Hematopoietic multipotent progenitor cell treated with erythropoietin and hydrocortisone succinate and interleukin-3 and kit ligand, for 17 days (in vitro differentiated cells): Measurements from ENCODE around the gene SHROOM2.
"Not testable (repeated sequence)": the region's sequence is repeated elsewhere in the genome, so short reads cannot be mapped to it uniquely, and the experiment has no call there.

ENCODE experiments used
- DNase-seq: peaks from one replicate; pipeline ENCODE4 v3.0.0-alpha.2; 2015; ENCODE audit warnings: low spot score

The SHROOM2 gene

GRCh38 chrX:9781941-9782340, 4.3 kb upstream of the SHROOM2 start:
- DNase-seq, result no peak

- DNase-seq, result no peak
These were observed 1.9 kb upstream of the SHROOM2 start for GRCh38 chrX:9784332-9784731.

DNA sequence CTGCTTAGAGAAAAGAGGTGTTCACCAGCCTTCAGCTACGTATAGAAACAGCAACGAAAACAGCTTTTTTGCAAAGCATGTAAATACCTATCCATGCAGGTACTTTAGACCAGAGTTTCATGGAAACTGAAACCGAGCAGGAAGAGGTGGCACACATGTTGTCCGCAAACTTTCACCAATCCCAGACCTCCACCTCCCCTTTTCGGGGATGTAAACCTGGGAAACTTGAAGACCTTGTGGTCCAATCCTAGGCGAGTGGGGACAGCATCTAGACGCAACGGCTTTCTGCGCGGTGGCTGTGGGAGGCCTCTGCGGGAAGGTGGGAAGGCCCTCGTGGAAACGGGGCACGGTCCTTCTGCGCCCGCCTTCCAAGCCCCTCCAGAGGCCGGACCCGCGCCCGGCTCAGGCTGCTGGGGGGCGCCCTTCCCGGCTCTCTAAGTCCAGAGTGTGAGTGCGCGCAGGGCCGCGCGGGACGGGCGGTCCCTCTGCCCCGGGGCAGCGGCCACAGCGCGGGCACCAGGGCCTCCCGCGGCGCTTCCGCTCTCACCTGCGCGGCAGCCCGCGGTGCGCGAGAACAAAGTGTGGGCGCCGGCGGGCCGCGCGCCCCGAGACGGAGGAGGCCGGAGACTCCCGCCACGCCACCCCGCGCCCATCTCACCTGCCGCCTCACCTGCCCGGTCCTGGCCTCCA, 830 bp upstream of the SHROOM2 start:
- DNase-seq, result no peak

- no peak for DNase-seq
These were observed 788 bp downstream of the SHROOM2 start for GRCh38 chrX:9786798-9787635.

GRCh38 chrX:9788911-9789310, 2.7 kb downstream of the SHROOM2 start:
- DNase-seq, result no peak

DNA sequence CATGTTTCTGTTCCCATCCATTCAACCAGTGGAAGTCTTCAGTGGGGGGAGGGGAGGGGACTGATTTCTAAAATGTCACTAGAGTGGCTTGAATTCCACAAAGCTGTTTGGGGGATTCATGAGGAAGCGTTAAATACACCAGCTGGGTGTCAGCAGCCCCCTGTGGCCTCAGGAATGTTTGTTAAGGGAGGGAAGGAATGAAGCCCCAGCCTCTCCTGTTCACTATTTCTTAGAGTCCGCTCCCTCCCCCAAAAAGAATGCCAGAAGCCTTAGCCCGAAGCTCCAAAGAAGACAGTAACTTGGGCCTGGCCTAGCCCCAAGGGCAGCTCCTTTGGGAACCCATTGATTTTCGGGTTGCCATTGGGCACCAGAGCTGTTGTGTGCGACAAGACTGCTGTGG, 3.3 kb downstream of the SHROOM2 start:
- no peak for DNase-seq

- DNase-seq, result no peak
These were observed 4.6 kb downstream of the SHROOM2 start for GRCh38 chrX:9790866-9791265.

DNA sequence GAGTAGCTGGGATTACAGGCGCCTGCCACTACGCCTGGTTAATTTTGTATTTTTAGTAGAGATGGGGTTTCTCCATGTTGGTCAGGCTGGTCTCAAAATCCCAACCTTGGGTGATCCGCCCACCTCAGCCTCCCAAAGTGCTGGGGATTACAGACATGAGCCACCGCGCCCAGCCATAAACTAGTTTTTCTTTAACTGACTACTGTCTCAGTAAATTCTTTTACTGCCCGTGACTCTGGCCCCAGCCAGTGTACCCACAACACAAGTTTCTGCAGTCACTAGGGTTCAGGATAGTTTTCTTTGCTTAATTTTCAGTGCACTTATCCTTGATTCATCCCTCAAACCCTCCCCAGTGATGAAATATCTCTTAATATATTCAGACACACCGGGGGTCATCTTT, 8.3 kb downstream of the SHROOM2 start:
- DNase-seq, result no peak

DNA sequence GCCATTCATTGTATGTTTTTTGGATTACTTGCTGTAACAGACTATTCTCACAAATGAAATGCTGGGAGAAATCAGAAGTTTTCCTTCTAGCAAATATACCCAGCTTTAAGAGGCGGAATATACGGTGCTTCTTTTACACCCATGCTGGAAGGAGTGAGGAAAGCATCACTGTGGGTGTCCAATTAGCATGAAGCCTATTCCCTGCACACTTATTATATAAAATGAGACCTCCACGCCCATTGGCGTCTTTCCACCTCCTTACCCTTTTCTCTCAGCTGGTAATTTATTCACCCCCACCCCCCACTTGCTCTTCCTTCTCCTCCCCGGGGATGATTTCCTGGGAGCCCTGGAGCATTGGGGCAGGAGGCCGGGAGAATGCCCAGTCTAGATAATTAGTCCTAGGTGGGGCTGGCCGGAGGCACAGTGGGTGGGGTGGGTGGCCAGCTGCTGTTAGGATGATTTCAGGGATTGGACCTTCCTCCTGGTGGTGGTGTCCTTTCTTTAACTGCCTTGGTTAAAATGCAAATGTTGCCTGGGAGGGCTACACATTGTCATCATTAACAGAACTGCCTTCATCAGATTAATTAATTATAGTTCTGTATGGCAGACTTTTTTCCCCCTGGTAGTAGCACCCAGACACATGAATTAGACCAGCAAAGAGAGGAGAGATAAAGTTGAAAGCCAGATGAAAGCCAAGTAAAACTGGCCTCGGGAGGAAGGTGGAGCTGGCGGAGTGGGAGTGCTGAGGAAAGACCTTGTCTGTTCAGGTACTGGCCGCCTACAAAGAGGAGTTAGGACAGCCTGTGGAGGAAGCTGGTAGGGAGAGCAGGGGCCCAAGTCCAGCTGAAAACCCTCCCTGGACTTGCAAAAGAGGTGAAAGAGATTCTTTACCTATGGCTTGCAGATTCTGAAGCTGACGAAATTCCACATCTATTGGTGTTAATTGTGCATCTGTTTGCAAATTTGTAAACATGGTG, 11.4 kb downstream of the SHROOM2 start:
- no peak for DNase-seq

GRCh38 chrX:9802737-9803136, 16.5 kb downstream of the SHROOM2 start:
- DNase-seq, result no peak

- no peak for DNase-seq
These were observed 18.2 kb downstream of the SHROOM2 start for GRCh38 chrX:9804444-9804843.

DNA sequence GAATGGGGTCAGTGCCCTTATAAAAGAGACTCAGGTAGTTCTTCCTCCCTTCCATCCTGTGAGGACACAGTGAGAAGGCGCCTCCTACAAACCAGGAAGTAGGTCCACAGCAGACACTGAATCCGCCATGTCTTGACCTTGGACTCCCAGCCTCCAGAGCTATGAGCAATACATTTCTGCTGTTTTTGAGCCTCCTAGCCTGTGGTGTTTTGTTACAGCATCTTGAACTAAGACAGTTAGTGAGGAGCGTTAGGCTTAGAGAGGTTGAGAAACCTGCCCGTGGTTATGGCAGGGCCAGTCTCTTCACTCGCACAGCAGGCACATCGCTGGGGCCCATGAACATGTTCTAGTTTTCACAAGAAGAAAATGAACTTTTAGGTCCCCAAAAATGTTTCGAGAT, 19.7 kb downstream of the SHROOM2 start:
- DNase-seq, result no peak

DNA sequence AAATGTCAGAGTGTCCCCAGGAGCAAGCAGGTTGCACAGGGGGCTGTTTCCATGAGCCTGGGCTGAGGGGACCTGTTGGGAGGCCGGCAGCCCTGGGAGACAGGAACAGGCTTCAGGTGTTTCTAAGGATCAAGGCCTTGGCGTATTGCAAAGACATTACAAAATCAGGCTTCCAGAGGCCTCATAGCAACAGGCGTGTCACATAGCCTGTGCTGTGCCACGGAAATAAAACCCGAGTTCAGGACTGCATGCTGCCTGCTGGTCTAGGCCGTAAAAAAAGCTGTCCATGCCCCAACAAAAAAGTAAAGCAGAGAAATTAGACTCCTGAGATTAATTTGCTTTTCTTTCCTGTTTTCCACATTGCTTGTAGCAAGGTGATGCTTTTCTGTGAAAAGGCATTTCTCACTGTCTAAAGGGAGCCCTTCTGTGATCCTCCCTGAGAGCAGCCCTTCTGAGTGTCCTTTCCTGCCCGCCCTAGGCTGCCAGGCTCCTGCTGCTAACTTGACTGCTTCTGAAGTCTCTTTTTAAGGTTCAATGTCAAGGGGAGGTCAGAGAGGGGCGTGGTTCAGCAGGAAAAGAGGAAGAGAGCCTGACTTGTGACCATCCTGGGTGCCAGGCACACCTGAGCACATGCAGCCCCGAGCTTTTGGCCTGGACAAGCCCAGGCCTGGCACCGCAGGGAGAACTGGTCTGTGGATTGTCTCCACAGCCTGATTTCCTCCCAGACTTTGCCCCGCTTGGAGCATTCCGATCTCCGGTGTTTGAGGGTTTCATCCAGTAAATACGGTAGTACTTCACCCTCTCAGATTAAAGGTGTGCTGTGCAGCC, 21.3 kb downstream of the SHROOM2 start:
- DNase-seq, result no peak

GRCh38 chrX:9809876-9810275, 23.6 kb downstream of the SHROOM2 start:
- DNase-seq, result not testable (repeated sequence)

DNA sequence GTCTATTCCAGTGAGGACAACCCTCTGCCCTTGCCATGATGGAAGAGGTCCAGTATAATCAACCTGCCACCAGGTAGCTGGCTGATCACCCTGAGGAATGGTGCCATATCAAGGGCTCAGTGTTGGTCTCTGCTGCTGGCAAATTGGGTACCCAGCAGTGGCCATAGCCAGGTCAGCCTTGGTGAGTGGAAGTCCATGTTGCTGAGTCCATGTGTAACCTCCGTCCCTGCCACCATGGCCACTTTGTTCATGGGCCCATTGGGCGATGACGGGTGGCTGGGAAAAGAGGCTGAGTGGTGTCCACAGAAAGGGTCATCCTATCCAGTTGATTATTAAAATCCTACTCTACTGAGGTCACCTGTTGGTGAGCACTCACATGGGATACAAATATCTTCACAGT, 24.9 kb downstream of the SHROOM2 start:
- not testable (repeated sequence) for DNase-seq

GRCh38 chrX:9816084-9816700, 30.0 kb downstream of the SHROOM2 start:
- DNase-seq, result no peak

DNA sequence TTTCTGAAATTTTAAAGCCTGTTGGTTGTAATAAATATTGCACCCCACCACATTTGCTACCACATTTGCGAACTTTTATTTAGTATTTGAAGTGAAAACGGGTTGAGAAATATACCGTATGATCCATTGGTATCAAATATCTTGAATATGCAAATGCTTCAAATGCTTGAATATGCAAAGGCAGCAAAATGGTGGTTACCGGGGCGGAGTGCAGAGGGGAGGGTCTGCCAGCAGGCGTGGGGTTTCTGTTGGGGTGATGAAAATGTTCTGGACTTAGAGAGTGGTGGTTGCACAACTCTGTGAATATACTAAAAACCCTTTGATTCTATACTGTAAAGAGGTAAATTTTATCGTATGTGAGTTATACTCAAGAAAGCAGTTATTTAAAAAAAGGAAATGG, 35.3 kb downstream of the SHROOM2 start:
- DNase-seq, result no peak

- no peak for DNase-seq
These were observed 38.3 kb downstream of the SHROOM2 start for GRCh38 chrX:9824554-9824953.

- no peak for DNase-seq
These were observed 39.0 kb downstream of the SHROOM2 start for GRCh38 chrX:9825129-9825790.

- no peak for DNase-seq
These were observed 39.7 kb downstream of the SHROOM2 start for GRCh38 chrX:9825966-9826365.
